Endothelial cell of umbilical vein (primary cell): Measurements from ENCODE around the gene KMT5B. TPM values are rescaled to one million over a fixed set of nuclear protein-coding genes. Genes with fewer than 3 reads are reported as not detected.

Experiments used
- BruUV-seq: library from RNA; stranded (reverse); fragments of 400-500 nt; replicated peaks from 2 replicates; lab custom pipeline; 2021; lab: Mats Ljungman, UMichigan
- CTCF ChIA-PET: fragments of 300-600, 350-600 bp; sonication (Branson Sonifier 250); formaldehyde crosslinking; loops from one replicate; lab custom pipeline; 2021; ENCODE audit warnings: antibody characterized with exemption, inconsistent platforms; lab: Charles Lee
- POLR2A ChIA-PET: fragments of 300-600, 350-600 bp; sonication (Branson Sonifier 250); formaldehyde crosslinking; loops from one replicate; lab custom pipeline; 2021; ENCODE audit warnings: antibody characterized with exemption, inconsistent platforms; lab: Charles Lee
- DNase-seq: peaks from one replicate; pipeline ENCODE4 v3.0.0-alpha.2; 2011; ENCODE audit warnings: low read depth, low spot score
- FAIRE-seq: peaks from 2 replicates; lab custom pipeline; 2011; peaks lifted over from hg19 to GRCh38; lab: Jason Lieb, UNC
- H2AFZ ChIP-seq: 2 replicates; pipeline ENCODE4 v1.6.0; 2012; ENCODE audit warnings: low read depth, low read length, control low read depth, inconsistent platforms
- H3K27ac ChIP-seq: 2 replicates; pipeline ENCODE4 v1.5.1; 2011; ENCODE audit warnings: low read depth, mild to moderate bottlenecking, control low read depth, low read length, moderate library complexity; ENCODE audit not compliant: insufficient read depth
- H3K27me3 ChIP-seq, 2 experiments: 2 replicates each; pipeline versions ENCODE4 v1.6.0 to v1.6.1; 2011; ENCODE audit warnings: low read length in 2 of 2, mixed read lengths in 1 of 2; ENCODE audit not compliant: control insufficient read depth in 2 of 2, insufficient read depth in 2 of 2
- H3K36me3 ChIP-seq, 2 experiments: 2 replicates in 1 of 2; 3 replicates in 1 of 2; pipeline ENCODE4 v1.5.1; 2011; ENCODE audit warnings: low read length in 2 of 2, mild to moderate bottlenecking in 1 of 2, moderate library complexity in 1 of 2; ENCODE audit not compliant: control insufficient read depth in 2 of 2, insufficient read depth in 2 of 2; ENCODE audit errors: extremely low read depth in 1 of 2
- H3K4me1 ChIP-seq: 3 replicates; pipeline ENCODE4 v1.5.1; 2011; ENCODE audit warnings: mild to moderate bottlenecking, low read length; ENCODE audit not compliant: control insufficient read depth, insufficient read depth; ENCODE audit errors: extremely low read depth
- H3K4me2 ChIP-seq: 2 replicates; pipeline ENCODE4 v1.6.1; 2011; ENCODE audit warnings: low read length, control low read depth, mixed read lengths; ENCODE audit not compliant: insufficient read depth
- H3K4me3 ChIP-seq, 3 experiments: fragments of 200-600 bp in 1 of 3; sonication (generic), shearing (Covaris generic) in 1 of 3; replicated peaks in 1 of 3; 2 replicates each; pipeline ENCODE4 v1.5.1; 2011 to 2016; ENCODE audit warnings: control low read depth in 3 of 3, low read length in 3 of 3, mild to moderate bottlenecking in 2 of 3, inconsistent platforms in 1 of 3, low read depth in 1 of 3, moderate library complexity in 1 of 3; ENCODE audit not compliant: insufficient read depth in 1 of 3
- H3K79me2 ChIP-seq: 2 replicates; pipeline ENCODE4 v1.6.0; 2012; ENCODE audit warnings: low read length, inconsistent platforms; ENCODE audit not compliant: control insufficient read depth, insufficient read depth
- H3K9ac ChIP-seq: replicated peaks from 2 replicates; pipeline ENCODE3; 2011; ENCODE audit warnings: low read length, control low read depth; ENCODE audit not compliant: insufficient read depth; ENCODE audit errors: extremely low read depth
- H3K9me1 ChIP-seq: replicated peaks from 3 replicates; pipeline ENCODE4 v1.6.0; 2011; ENCODE audit warnings: mild to moderate bottlenecking, low read length; ENCODE audit not compliant: control insufficient read depth, insufficient read depth; ENCODE audit errors: extremely low read depth
- H3K9me3 ChIP-seq: replicated peaks from 2 replicates; pipeline ENCODE4 v1.5.1; 2012; ENCODE audit warnings: low read length, inconsistent platforms; ENCODE audit not compliant: control insufficient read depth, insufficient read depth
- H4K20me1 ChIP-seq: replicated peaks from 2 replicates; pipeline ENCODE3; 2011; ENCODE audit warnings: mild to moderate bottlenecking, low read length; ENCODE audit not compliant: control insufficient read depth, insufficient read depth; ENCODE audit errors: extremely low read depth
- CTCF ChIP-seq, 2 donors: IDR thresholded peaks; 1 replicate in 1 of 2; 2 replicates in 1 of 2; pipeline ENCODE4 v1.5.1; 2011; ENCODE audit warnings: low read length in 2 of 2, mild to moderate bottlenecking in 2 of 2, moderate library complexity in 2 of 2, control low read depth in 1 of 2, inconsistent platforms in 1 of 2, low read depth in 1 of 2; ENCODE audit not compliant: insufficient read depth in 1 of 2; ENCODE audit errors: extremely low read depth in 1 of 2
- EZH2 ChIP-seq: IDR thresholded peaks from 2 replicates; pipeline ENCODE4 v1.6.1; 2012; ENCODE audit warnings: borderline replicate concordance, low read depth, mild to moderate bottlenecking, moderate library complexity, low read length, inconsistent platforms; ENCODE audit not compliant: severe bottlenecking
- FOS ChIP-seq: IDR thresholded peaks from 2 replicates; pipeline ENCODE4 v1.6.1; 2011; ENCODE audit warnings: mild to moderate bottlenecking, low read length, moderate library complexity, borderline replicate concordance; ENCODE audit not compliant: insufficient read depth
- GATA2 ChIP-seq: IDR thresholded peaks from 2 replicates; pipeline ENCODE4 v1.7.0; 2011; ENCODE audit warnings: low read depth, mild to moderate bottlenecking, moderate library complexity, mixed read lengths, low read length; ENCODE audit not compliant: insufficient read length, insufficient read depth
- JUN ChIP-seq: IDR thresholded peaks from 2 replicates; pipeline ENCODE4 v1.6.1; 2011; ENCODE audit warnings: borderline replicate concordance, low read depth; ENCODE audit not compliant: insufficient read length, insufficient read depth
- MAX ChIP-seq: IDR thresholded peaks from 2 replicates; pipeline ENCODE4 v1.6.1; 2011; ENCODE audit not compliant: insufficient read depth, insufficient read length
- MYC ChIP-seq: IDR thresholded peaks from one replicate; pipeline ENCODE4 v1.6.1; 2011; ENCODE audit warnings: mild to moderate bottlenecking, low read depth, low read length
- POLR2A ChIP-seq: IDR thresholded peaks from 2 replicates; pipeline ENCODE4 v1.6.1; 2012; ENCODE audit warnings: low read depth, mild to moderate bottlenecking, control low read depth, low read length
- POLR2AphosphoS5 ChIP-seq: IDR thresholded peaks from 2 replicates; pipeline ENCODE4 v1.6.1; 2012; ENCODE audit warnings: low read depth, mild to moderate bottlenecking, control low read depth, low read length, moderate library complexity; ENCODE audit not compliant: insufficient read depth
- dilution Hi-C: fragments of 300-500 bp; cut with MboI; formaldehyde crosslinking; loops from one replicate; pipeline ENCODE4 v1.15.0; 2019; ENCODE audit warnings: low sequenced_read_pairs; ENCODE audit not compliant: extremely low pct_ligation_motif_present
- intact Hi-C: fragments of 100-400 bp; cut with micrococcal nuclease; formaldehyde crosslinking; loops from one replicate; pipeline ENCODE4 v1.10.0; 2022
- polyA plus RNA-seq, 4 experiments: library from polyadenylated mRNA; depleted of rRNA in 3 of 4; stranded (reverse) in 3 of 4; unstranded in 1 of 4; fragments of >200 nt; gene quantifications; 2 replicates each; pipeline versions ENCODE4 v1.2.1 to v1.2.3, GENCODE V29; 2011 to 2012; ENCODE audit warnings: missing spikeins in 1 of 4
- total RNA-seq: library from RNA; stranded (reverse); gene quantifications from 2 replicates; pipeline ENCODE4 v1.2.3, GENCODE V29; 2021

The KMT5B gene
- total and polyA plus RNA-seq, 2 donors (not counting 3 experiments of a cell fraction or from before 2014, with no cell fraction given) = 10.1 to 36.3 TPM

GRCh38 chr11:68229601-68230000 lies 16.5 kb upstream of the KMT5B start:
- no peaks in the 10 kb centered on the region for H3K4me1 ChIP-seq
- ChIA-PET CTCF (no interaction called here), POLR2A (no interaction called here)
- no peak overlapping the region for H2AFZ ChIP-seq
- no peaks in the 10 kb centered on the region for H3K9me3 ChIP-seq
- H3K27me3 ChIP-seq = peaks cover 7 to 8% of the 10 kb centered on the region in 2 experiments
- FAIRE-seq (no peak), DNase-seq (no peak)
- BruUV-seq = no TSS peak
- H3K27ac ChIP-seq = no peak overlapping the region
- TF ChIP-seq FOS = no peak
- TF ChIP-seq GATA2 = no peak
- no peak for TF ChIP-seq EZH2
- no peak for TF ChIP-seq CTCF (IDR thresholded peaks at IDR 0.05; ENCODE audit: extremely low read depth in 1 of 2, insufficient read depth in 1 of 2, low read depth in 1 of 2, low read length in 2 of 2)
- TF ChIP-seq MAX = no peak
- no peak for TF ChIP-seq POLR2A
- no peak for TF ChIP-seq JUN
- TF ChIP-seq MYC = no peak
- no peak for TF ChIP-seq POLR2AphosphoS5
- intact Hi-C loops = no loop called here
- H3K4me3 ChIP-seq = no peak overlapping the region
- no peaks in the 10 kb centered on the region for H3K9me1 ChIP-seq
- dilution Hi-C loops = no loop called here
- no peak overlapping the region for H3K9ac ChIP-seq
- H3K79me2 ChIP-seq = no peaks in the 10 kb centered on the region
- H3K4me2 ChIP-seq = no peak overlapping the region
- no peaks in the 10 kb centered on the region for H3K36me3 ChIP-seq
- no peaks in the 10 kb centered on the region for H4K20me1 ChIP-seq
